Mesodermal cell (in vitro differentiated cells): ENCODE results near the gene CLDN12. TPM values are rescaled to one million over a fixed set of nuclear protein-coding genes. Genes with fewer than 3 reads are reported as not detected.

Source experiments
- H3K27ac ChIP-seq: 2 replicates; pipeline ENCODE4 v1.7.0; 2013; ENCODE audit warnings: mild to moderate bottlenecking, low read depth, low read length, moderate library complexity; ENCODE audit not compliant: severe bottlenecking
- H3K36me3 ChIP-seq: 2 replicates; pipeline ENCODE4 v1.7.1; 2013; ENCODE audit warnings: mild to moderate bottlenecking, low read length, moderate library complexity; ENCODE audit not compliant: control insufficient read depth, insufficient read depth
- H3K4me1 ChIP-seq: one replicate; pipeline ENCODE4 v1.7.1; 2013; ENCODE audit warnings: mild to moderate bottlenecking, low read length; ENCODE audit not compliant: insufficient read depth, control insufficient read depth, poor library complexity, severe bottlenecking
- H3K4me3 ChIP-seq: 2 replicates; pipeline ENCODE4 v1.7.0; 2013; ENCODE audit warnings: low read length, control low read depth, mild to moderate bottlenecking; ENCODE audit not compliant: insufficient read depth, poor library complexity, severe bottlenecking; ENCODE audit errors: extremely low read depth
- H3K9me3 ChIP-seq: 2 replicates; pipeline ENCODE4 v1.7.1; 2013; ENCODE audit warnings: mild to moderate bottlenecking, low read length, moderate library complexity; ENCODE audit not compliant: control insufficient read depth
- WGBS, 2 experiments: methylation state at CpG; one replicate each; pipeline ENCODE4 v1.1.5; 2013; ENCODE audit warnings: missing lambda C conversion rate in 2 of 2; ENCODE audit not compliant: insufficient coverage in 2 of 2; 5-methylcytosine and 5-hydroxymethylcytosine counted together
- polyA plus RNA-seq, 2 experiments: library from polyadenylated mRNA; stranded (reverse); fragments of 50-300 nt; gene quantifications; one replicate each; pipeline ENCODE4 v1.2.3, GENCODE V29; 2013

Gene CLDN12
- 33.4 TPM for polyA plus RNA-seq (2013, experiment 1 of 2)
- 36.4 TPM for polyA plus RNA-seq (2013, experiment 2 of 2)

- H3K27ac ChIP-seq: peak within 1 kb of the TSS; percentile 92
- no peaks in the 10 kb centered on the region for H3K9me3 ChIP-seq
- peaks cover 29% of the 10 kb centered on the region for H3K36me3 ChIP-seq
- 0 to 1% methylated on average over 22 to 27 of the region's 35 CpGs for WGBS, 2 experiments
- H3K4me3 ChIP-seq: peak within 1 kb of the TSS; percentile 89
- H3K4me1 ChIP-seq: peaks cover 3% of the 10 kb centered on the region
These were observed at the start of gene CLDN12 for GRCh38 chr7:90403174-90404113. Gene CLDN12 (plus strand): TSS chr7:90403461. CDS start chr7:90412677, 9,216 bp downstream.

DNA sequence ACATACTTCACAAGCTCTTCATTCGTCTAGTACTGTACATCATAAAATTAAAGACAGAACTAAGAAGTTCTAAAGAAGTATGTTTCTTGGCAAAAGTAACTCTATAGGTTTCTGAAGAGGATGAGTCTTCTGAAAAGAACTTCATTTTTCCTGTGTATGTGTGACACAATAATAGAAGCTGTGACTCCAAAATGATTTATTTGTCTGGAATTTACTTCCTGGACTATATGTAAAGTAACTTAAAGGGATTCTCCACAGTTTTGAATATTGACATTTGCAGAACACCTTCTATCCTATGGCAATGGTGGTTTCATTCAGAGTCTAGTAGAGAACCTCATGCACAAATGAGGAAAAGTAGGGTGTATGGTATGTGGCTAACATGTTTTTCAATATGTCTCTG is 19.8 kb upstream of the CLDN12 start:
- H3K4me3 ChIP-seq: no peak overlapping the region
- H3K9me3 ChIP-seq: no peaks in the 10 kb centered on the region
- H3K36me3 ChIP-seq: peaks cover 49% of the 10 kb centered on the region
- WGBS, 2 experiments: no CpG with 5 or more reads among the region's 1 CpG
- H3K27ac ChIP-seq: no peak overlapping the region
- H3K4me1 ChIP-seq: no peaks in the 10 kb centered on the region

GRCh38 chr7:90383861-90384260 is 19.4 kb upstream of the CLDN12 start:
- H3K27ac ChIP-seq: no peak overlapping the region
- no peaks in the 10 kb centered on the region for H3K4me1 ChIP-seq
- peaks cover 45% of the 10 kb centered on the region for H3K36me3 ChIP-seq
- 100% methylated on average over 2 to 3 of the region's 3 CpGs for WGBS, 2 experiments
- no peak overlapping the region for H3K4me3 ChIP-seq
- H3K9me3 ChIP-seq: no peaks in the 10 kb centered on the region

GRCh38 chr7:90384433-90384832 is 18.8 kb upstream of the CLDN12 start:
- H3K4me3 ChIP-seq: no peak overlapping the region
- peaks cover 39% of the 10 kb centered on the region for H3K36me3 ChIP-seq
- H3K27ac ChIP-seq: no peak overlapping the region
- H3K4me1 ChIP-seq: no peaks in the 10 kb centered on the region
- no peaks in the 10 kb centered on the region for H3K9me3 ChIP-seq

DNA sequence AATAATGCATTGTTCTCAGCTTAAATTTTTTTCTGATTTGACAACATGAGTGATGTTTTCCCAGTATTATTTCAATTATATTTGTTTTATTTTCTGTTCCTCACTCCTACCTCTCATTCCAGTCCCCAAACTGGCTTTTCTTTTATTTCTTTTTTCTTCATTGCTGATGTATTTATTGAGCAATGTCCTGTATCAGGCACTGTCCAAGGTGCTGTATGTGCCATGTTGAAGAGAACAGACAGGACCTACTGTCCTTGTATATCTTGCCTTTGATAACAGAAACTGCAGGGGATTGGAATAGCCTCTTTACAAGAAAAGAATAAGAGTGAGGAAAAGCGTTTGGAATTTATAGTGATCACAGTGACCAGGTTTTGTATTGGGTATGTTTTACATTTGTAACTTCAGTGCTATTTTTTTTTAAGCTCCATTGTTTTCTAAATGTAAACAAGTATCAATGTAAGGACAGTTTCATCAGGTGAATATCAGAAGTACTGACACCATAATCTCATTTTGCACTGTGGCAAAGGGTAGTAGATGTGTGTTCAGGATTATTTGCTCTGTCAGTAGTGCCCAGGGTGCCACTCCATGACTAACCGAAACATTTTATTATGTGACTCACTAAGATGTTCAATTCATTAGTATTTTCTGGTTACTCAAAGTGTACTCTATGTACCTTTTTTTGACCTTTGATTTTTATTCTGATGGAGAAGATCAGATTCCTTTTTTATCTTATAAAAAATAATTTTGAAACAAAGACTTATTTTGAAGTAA is 15.6 kb upstream of the CLDN12 start:
- H3K4me3 ChIP-seq: no peak overlapping the region
- H3K4me1 ChIP-seq: no peaks in the 10 kb centered on the region
- H3K36me3 ChIP-seq: peaks cover 20% of the 10 kb centered on the region
- H3K27ac ChIP-seq: no peak overlapping the region
- no peaks in the 10 kb centered on the region for H3K9me3 ChIP-seq
- WGBS, 2 experiments: no CpG with 5 or more reads among the region's 2 CpGs

DNA sequence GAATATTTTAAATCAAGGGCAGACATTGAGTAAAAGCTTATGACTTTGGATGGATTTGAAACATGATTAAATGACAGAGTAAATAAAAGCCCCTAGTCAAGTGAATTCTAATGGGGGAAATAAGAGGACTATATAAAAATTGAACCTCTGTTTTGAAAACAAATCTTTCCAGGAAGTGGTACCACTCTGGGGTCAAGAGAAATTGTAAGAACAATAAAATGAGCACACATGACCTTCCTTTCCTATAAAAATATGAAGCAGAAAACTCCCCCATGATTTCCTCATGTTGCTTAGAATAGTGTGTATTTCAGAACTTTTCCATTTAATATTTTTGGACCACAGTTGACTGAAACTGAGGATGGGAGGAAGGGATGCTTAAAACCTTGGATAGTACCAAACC is 12.3 kb upstream of the CLDN12 start:
- no peaks in the 10 kb centered on the region for H3K4me1 ChIP-seq
- H3K4me3 ChIP-seq: no peak overlapping the region

DNA sequence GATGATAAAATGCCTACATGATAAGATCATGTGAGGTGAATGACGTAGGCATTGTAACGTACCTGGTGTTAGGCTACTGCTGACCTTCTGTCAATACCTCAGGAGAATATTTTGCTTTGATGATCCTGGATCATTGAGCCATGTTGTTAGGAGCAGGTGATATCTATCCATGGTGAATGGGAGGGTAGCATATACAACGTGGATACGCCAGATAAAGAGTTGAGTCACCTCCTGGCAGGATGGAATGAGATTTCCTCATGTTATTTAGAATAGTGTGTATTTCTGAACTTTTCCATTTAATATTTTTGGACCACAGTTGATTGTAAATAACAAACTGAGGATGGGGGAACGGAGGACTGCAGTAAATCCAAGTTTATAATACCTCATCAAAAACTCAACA is 11.8 kb upstream of the CLDN12 start:
- no peaks in the 10 kb centered on the region for H3K4me1 ChIP-seq
- no peaks in the 10 kb centered on the region for H3K9me3 ChIP-seq
- no peak overlapping the region for H3K27ac ChIP-seq
- WGBS, 2 experiments: 100% methylated on average over 2 to 4 of the region's 5 CpGs
- no peak overlapping the region for H3K4me3 ChIP-seq
- no peaks in the 10 kb centered on the region for H3K36me3 ChIP-seq

More for the DNA sequence above, 12.3 kb upstream of the CLDN12 start:
- Histone ChIP-seq H3K36me3 (no peaks in the 10 kb centered on the region), H3K9me3 (no peaks in the 10 kb centered on the region), H3K27ac (no peak overlapping the region)

DNA sequence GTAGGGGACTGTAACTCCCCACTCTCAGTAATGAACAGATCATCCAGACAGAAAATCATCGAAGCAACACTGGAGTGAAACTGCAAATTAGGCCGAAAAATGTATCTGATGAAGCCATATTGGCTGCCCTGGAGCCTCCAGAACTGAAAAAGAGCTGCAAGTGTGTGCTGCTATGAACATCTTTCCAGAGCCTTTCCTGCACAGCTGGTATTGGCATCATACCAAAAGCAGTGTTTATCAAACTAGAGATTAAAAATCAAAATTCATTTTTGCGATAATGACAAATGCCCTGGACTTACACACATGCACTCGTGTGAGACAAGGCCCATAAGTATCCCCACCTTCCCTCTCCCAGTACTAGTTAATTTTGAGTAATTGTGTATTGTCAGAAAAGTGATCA is 6.8 kb upstream of the CLDN12 start:
- Histone ChIP-seq H3K4me3 (no peak overlapping the region), H3K36me3 (no peaks in the 10 kb centered on the region), H3K27ac (no peak overlapping the region), H3K4me1 (no peaks in the 10 kb centered on the region), H3K9me3 (no peaks in the 10 kb centered on the region)
- WGBS, 2 experiments: 100% methylated on average over 2 of the region's 4 CpGs

- Histone ChIP-seq H3K4me1 (peaks cover 3% of the 10 kb centered on the region), H3K36me3 (peaks cover 14% of the 10 kb centered on the region), H3K4me3 (no peak overlapping the region), H3K27ac (no peak overlapping the region), H3K9me3 (no peaks in the 10 kb centered on the region)
- 80 to 100% methylated on average over 1 of the region's 4 CpGs for WGBS, 2 experiments
These were observed 1.3 kb upstream of the CLDN12 start for GRCh38 chr7:90401989-90402388.

DNA sequence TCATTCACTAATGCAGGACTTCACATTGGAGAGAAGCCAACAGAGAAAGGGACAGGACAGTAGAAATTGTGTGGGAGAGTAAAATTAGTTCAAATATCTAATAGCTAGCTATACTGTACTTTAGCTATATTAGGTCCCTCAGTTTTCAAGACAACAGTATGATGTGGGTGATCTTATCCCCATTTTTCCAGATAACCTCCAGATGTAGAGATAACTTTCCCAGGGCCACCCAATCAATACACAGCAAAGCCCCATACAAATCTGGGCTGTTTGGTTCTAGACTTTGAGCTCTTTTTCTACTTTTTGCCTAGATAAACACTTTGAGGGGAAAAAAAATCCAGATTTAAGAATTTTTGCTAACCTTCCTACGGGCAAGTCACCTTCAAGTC is 482 bp upstream of the CLDN12 start:
- peaks cover 22% of the 10 kb centered on the region for H3K36me3 ChIP-seq
- H3K4me1 ChIP-seq: peaks cover 3% of the 10 kb centered on the region
- no peak overlapping the region for H3K27ac ChIP-seq
- H3K9me3 ChIP-seq: no peaks in the 10 kb centered on the region
- WGBS, 2 experiments: 83% methylated on average over 1 of the region's 1 CpG; no CpG with 5 or more reads in 1 of the 2 experiments
- peak overlapping the region; percentile 89 for H3K4me3 ChIP-seq

- Histone ChIP-seq H3K27ac (no peak overlapping the region), H3K9me3 (no peaks in the 10 kb centered on the region), H3K4me3 (no peak overlapping the region), H3K36me3 (peaks cover 41% of the 10 kb centered on the region), H3K4me1 (peaks cover 3% of the 10 kb centered on the region)
- WGBS, 2 experiments: 100% methylated on average over 1 of the region's 4 CpGs
These were observed 1.5 kb downstream of the CLDN12 start for GRCh38 chr7:90404777-90405176.
